Activated CD4-positive, CD25-positive, alpha-beta regulatory T cell (primary cell): ENCODE data around the gene SYT3.
"Not testable (repeated sequence)": the region's sequence is repeated elsewhere in the genome, so short reads cannot be mapped to it uniquely, and the experiment has no call there.

Experiments
- DNase-seq, 4 experiments: peaks; one replicate each; lab custom pipeline; 2025; lab: John Stamatoyannopoulos, UW

SYT3 gene

GRCh38 chr19:50636317-50637085 is 3.2 kb downstream of the SYT3 start:
- no peak for DNase-seq

GRCh38 chr19:50633973-50634372 is 5.7 kb downstream of the SYT3 start:
- no peak for DNase-seq

- no peak for DNase-seq
Observed at GRCh38 chr19:50633359-50633758, 6.3 kb downstream of the SYT3 start.

- no peak for DNase-seq
Observed at GRCh38 chr19:50632151-50632835, 7.4 kb downstream of the SYT3 start.

GRCh38 chr19:50629801-50630200 is 9.9 kb downstream of the SYT3 start:
- no peak for DNase-seq

- no peak for DNase-seq
Observed at GRCh38 chr19:50629194-50629593, 10.5 kb downstream of the SYT3 start.

- no peak for DNase-seq
Observed at GRCh38 chr19:50628551-50628950, 11.1 kb downstream of the SYT3 start.

- no peak for DNase-seq
Observed at GRCh38 chr19:50628146-50628545, 11.5 kb downstream of the SYT3 start.

GRCh38 chr19:50626795-50627194 is 12.9 kb downstream of the SYT3 start:
- DNase-seq, result no peak

- no peak for DNase-seq
Observed at GRCh38 chr19:50626011-50626410, 13.7 kb downstream of the SYT3 start.

GRCh38 chr19:50624949-50625600 is 14.6 kb downstream of the SYT3 start:
- DNase-seq, result no peak

- not testable (repeated sequence) for DNase-seq
Observed at GRCh38 chr19:50620394-50620906, 19.2 kb downstream of the SYT3 start.

- DNase-seq, result not testable (repeated sequence)
Observed at GRCh38 chr19:50619184-50619583, 20.5 kb downstream of the SYT3 start.

- not testable (repeated sequence) for DNase-seq
Observed at GRCh38 chr19:50618379-50618778, 21.3 kb downstream of the SYT3 start.

- not testable (repeated sequence) for DNase-seq
Observed at GRCh38 chr19:50612504-50613404, 26.9 kb downstream of the SYT3 start.

- peak; percentile 19 to 66 (median 34) for DNase-seq
Observed at GRCh38 chr19:50607874-50608785, 31.6 kb downstream of the SYT3 start.

GRCh38 chr19:50607388-50607787 is 32.3 kb downstream of the SYT3 start:
- no peak for DNase-seq

- not testable (repeated sequence) for DNase-seq
Observed at GRCh38 chr19:50606059-50606836, 33.4 kb downstream of the SYT3 start.

GRCh38 chr19:50604264-50605073 is 35.2 kb downstream of the SYT3 start:
- DNase-seq, result not testable (repeated sequence)
